Stomach (tissue), 9 donors: ENCODE results near the gene ZNF474. TPM values are rescaled to one million over a fixed set of nuclear protein-coding genes. Genes with fewer than 3 reads are reported as not detected.
A peak's percentile ranks its signal among the peaks of the same experiment; 100 is the strongest.

Source experiments
- DNase-seq, 2 donors: peaks; one replicate each; pipeline versions ENCODE4 v3.0.0 to v3.0.0-alpha.2; 2013 to 2019
- H3K27ac ChIP-seq, 5 donors: fragments of 200-600 bp in 4 of 5; sonication (generic) in 4 of 5; one replicate each; pipeline ENCODE4 v1.5.1; 2013 to 2019; ENCODE audit warnings: mild to moderate bottlenecking in 1 of 5, moderate library complexity in 1 of 5
- H3K27me3 ChIP-seq, 3 donors: fragments of 200-600 bp; sonication (generic); one replicate each; pipeline ENCODE4 v1.5.1; 2017 to 2019; ENCODE audit warnings: mixed run types in 1 of 3
- H3K36me3 ChIP-seq, 4 donors: fragments of 200-600 bp; sonication (generic); 1 replicate in 3 of 4; 2 replicates in 1 of 4; pipeline ENCODE4 v1.5.1; 2016 to 2019
- H3K4me1 ChIP-seq, 4 donors: fragments of 200-600 bp; sonication (generic); one replicate each; pipeline ENCODE4 v1.5.1; 2016 to 2019
- H3K4me3 ChIP-seq, 4 donors: fragments of 200-600 bp; sonication (generic) in 3 of 4; one replicate each; pipeline ENCODE4 v1.5.1; 2016 to 2019; ENCODE audit warnings: mild to moderate bottlenecking in 1 of 4
- H3K9me3 ChIP-seq, 4 donors: fragments of 200-600 bp; sonication (generic); one replicate each; pipeline ENCODE4 v1.5.1; 2016 to 2019
- EP300 ChIP-seq: sonication (generic); formaldehyde crosslinking; IDR thresholded peaks from one replicate; pipeline ENCODE4 v1.6.1; 2017; ENCODE audit warnings: antibody characterized with exemption
- POLR2A ChIP-seq, 4 donors: fragments of 450-650 bp; IDR thresholded peaks; one replicate each; pipeline ENCODE4 v1.6.1; 2016; ENCODE audit warnings: antibody characterized with exemption in 4 of 4, control low read depth in 2 of 4, mild to moderate bottlenecking in 1 of 4, moderate library complexity in 1 of 4
- POLR2AphosphoS5 ChIP-seq, 3 donors: sonication (generic); formaldehyde crosslinking; IDR thresholded peaks; one replicate each; pipeline ENCODE4 v1.6.1; 2016; ENCODE audit warnings: antibody characterized with exemption in 3 of 3
- WGBS, 5 donors: extraction: QIAGEN DNeasy Blood & Tissue Kit in 3 of 5; methylation state at CpG; one replicate each; pipeline versions ENCODE4 v1.1.5 to v1.1.7; 2013 to 2018; 5-methylcytosine and 5-hydroxymethylcytosine counted together
- intact Hi-C: fragments of 100-400 bp; cut with DNase I; formaldehyde crosslinking; loops from one replicate; pipeline ENCODE4 v1.15.1; 2023; ENCODE audit warnings: low total_unique reads
- polyA plus RNA-seq, 3 donors: library from polyadenylated mRNA; stranded (reverse); fragments of 200-250 nt; gene quantifications; one replicate each; pipeline ENCODE4 v1.2.3, GENCODE V29; 2013
- total RNA-seq, 5 donors: library from RNA; depleted of rRNA; stranded (reverse); fragments of >200 nt; gene quantifications; one replicate each; pipeline versions ENCODE4 v1.1.0 to v1.2.3, GENCODE V29; 2014 to 2016
- TF ChIP-seq, protein P1 (sequence below), 7 experiments: fragments of 450-650 bp in 4 of 7; fragments of 200-600 bp in 3 of 7; sonication (generic) in 3 of 7; IDR thresholded peaks; one replicate each; pipeline ENCODE4 v1.5.1; 2016 to 2019; ENCODE audit warnings: antibody characterized with exemption in 7 of 7, control low read depth in 2 of 7, mild to moderate bottlenecking in 1 of 7
- donor health status: healthy with polysubstance abuse.
- donor health status: Bipolar disorder and iron deficiency.
- donor health status: healthy.

ZNF474 gene
- total and polyA plus RNA-seq, 8 donors: 0.08 to 0.37 TPM; not detected in 6

DNA sequence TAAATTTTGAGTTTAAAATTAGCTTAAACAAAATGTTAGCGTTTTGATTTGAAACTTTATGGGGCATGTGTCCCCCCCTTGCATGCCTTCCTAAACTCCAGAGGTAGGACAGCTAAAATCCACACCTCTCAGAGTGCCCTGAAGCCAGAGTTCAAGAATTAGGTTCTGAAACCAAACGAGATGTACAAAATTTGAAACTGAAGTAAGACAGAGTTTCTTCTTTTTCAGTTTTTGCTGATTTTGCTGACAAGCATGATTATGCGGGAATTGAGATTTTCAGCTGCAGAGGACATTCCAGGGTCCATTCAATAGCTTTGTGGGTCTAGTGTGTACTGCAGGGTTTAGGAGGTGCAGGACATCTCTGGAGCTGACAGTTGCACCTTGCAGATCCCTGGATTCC is 34.2 kb upstream of the ZNF474 start:
- Histone ChIP-seq H3K9me3 (no peaks in the 10 kb centered on the region), H3K4me1 (no peaks in the 10 kb centered on the region), H3K27ac (no peak overlapping the region), H3K4me3 (no peak overlapping the region), H3K36me3 (no peaks in the 10 kb centered on the region), H3K27me3 (no peaks in the 10 kb centered on the region)
- 65 to 80% (median 70%) methylated on average over 3 of the region's 3 CpGs for WGBS, 5 donors
- intact Hi-C loops: no loop called here
- no peak for DNase-seq
- TF ChIP-seq EP300 (no peak), POLR2A (IDR thresholded peaks at IDR 0.05) (no peak)

DNA sequence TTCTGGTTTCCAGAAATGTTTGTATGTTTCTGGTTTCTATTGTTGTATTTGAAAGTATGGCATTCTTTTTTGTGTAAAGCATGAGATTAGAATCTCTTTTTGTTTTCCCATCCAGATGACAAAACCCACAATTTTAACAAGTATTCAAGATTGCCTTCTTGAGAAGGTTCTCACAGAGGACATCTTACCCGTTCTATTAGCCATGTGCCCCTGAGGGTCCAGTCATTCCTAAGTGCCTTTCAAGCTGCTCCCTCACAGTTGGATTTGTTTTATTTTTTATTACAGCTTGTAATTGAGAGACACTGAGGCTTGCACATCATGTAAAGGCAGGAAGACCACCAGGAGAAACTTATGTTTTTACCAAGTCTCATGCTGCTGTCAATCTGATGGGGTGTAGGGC is 32.0 kb upstream of the ZNF474 start:
- WGBS, 5 donors: 80 to 95% (median 84%) methylated on average over 1 of the region's 1 CpG
- no peaks in the 10 kb centered on the region for H3K36me3 ChIP-seq
- intact Hi-C loops: no loop called here
- no peaks in the 10 kb centered on the region for H3K27me3 ChIP-seq
- H3K9me3 ChIP-seq: no peaks in the 10 kb centered on the region
- TF ChIP-seq EP300 (no peak), POLR2A (IDR thresholded peaks at IDR 0.05) (no peak), POLR2AphosphoS5 (IDR thresholded peaks at IDR 0.05) (no peak)
- TF ChIP-seq, protein P1, sequence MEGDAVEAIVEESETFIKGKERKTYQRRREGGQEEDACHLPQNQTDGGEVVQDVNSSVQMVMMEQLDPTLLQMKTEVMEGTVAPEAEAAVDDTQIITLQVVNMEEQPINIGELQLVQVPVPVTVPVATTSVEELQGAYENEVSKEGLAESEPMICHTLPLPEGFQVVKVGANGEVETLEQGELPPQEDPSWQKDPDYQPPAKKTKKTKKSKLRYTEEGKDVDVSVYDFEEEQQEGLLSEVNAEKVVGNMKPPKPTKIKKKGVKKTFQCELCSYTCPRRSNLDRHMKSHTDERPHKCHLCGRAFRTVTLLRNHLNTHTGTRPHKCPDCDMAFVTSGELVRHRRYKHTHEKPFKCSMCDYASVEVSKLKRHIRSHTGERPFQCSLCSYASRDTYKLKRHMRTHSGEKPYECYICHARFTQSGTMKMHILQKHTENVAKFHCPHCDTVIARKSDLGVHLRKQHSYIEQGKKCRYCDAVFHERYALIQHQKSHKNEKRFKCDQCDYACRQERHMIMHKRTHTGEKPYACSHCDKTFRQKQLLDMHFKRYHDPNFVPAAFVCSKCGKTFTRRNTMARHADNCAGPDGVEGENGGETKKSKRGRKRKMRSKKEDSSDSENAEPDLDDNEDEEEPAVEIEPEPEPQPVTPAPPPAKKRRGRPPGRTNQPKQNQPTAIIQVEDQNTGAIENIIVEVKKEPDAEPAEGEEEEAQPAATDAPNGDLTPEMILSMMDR (IDR thresholded peaks at IDR 0.05): no peak
- DNase-seq: no peak
- H3K4me3 ChIP-seq: no peak overlapping the region
- H3K27ac ChIP-seq: no peak overlapping the region
- no peaks in the 10 kb centered on the region for H3K4me1 ChIP-seq

DNA sequence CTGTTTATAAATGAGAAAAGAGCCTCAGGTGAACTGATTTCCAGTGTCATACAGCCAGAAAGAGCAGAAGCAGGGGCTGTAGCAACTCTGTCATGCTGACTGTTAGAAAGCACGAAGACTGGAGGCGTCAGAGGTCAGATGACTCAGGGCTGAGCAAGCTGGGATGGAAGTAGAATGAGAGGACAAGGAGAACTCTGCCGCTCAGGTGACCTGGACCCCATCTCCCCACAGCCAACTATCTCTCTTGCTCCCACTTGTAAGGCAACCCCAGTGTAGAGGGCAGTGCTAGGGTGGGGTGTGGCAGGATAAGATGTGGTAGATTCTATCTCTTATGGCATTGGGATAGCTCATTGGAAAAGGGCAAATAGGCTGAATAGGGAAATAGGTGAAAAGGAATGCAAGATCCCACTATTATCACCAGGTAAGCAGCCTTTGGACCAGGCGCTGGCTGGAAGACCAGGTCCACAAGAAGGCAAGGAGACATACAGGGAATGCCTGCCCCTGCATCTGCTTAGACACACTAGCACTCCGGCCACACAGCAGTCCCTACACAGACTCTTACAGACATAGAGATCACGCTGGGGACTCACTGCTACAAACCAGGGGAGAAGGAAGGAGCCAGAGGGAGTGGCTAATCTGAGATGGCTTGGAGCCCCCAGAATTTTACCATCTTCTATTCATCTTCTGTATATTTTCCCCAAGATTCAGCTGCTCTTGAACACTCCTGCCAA is 30.1 kb upstream of the ZNF474 start:
- intact Hi-C loops: no loop called here
- Histone ChIP-seq H3K9me3 (no peaks in the 10 kb centered on the region), H3K4me1 (no peaks in the 10 kb centered on the region), H3K27ac (no peak overlapping the region), H3K27me3 (no peaks in the 10 kb centered on the region), H3K36me3 (no peaks in the 10 kb centered on the region), H3K4me3 (no peak overlapping the region)
- DNase-seq: no peak
- TF ChIP-seq POLR2AphosphoS5 (IDR thresholded peaks at IDR 0.05) (no peak), POLR2A (IDR thresholded peaks at IDR 0.05) (no peak), EP300 (no peak)
- TF ChIP-seq, protein P1 (IDR thresholded peaks at IDR 0.05): no peak
- 71 to 90% (median 75%) methylated on average over 6 of the region's 6 CpGs for WGBS, 5 donors

DNA sequence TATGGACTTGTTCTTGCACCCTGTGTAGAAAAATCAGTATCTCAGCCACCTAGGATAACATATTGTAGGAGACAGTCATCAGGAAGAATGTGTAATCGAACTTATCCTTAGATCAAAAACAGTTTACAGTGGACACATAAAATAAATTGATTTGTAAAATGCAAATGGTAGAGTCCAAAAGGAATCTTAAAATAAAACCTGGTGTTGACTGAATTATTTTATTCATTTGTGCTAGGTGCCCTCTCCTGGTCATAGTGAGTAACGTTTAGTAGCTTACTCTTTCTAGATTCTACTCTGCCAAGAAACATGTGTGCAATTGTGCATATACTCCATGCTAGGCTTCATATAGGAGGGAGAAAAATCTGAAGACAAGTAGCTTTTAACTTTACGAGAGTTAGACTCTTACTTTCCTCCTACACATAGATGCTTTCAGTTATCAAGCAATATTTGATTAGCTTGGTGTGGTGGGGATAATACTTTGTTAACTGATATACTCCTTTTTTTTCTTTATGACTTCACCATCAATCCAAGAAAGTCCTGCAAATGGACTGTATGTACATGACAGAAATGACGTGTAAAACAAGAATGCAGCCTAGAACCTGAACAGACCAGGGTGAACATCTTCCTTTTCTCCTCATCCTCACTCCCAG is 27.6 kb upstream of the ZNF474 start:
- TF ChIP-seq EP300 (no peak), POLR2AphosphoS5 (IDR thresholded peaks at IDR 0.05) (no peak), POLR2A (IDR thresholded peaks at IDR 0.05) (no peak)
- TF ChIP-seq, protein P1 (IDR thresholded peaks at IDR 0.05): peak in 5 of 7 experiments; percentile 25 to 57 (median 41)
- Histone ChIP-seq H3K4me1 (no peaks in the 10 kb centered on the region), H3K36me3 (no peaks in the 10 kb centered on the region), H3K9me3 (no peaks in the 10 kb centered on the region), H3K27ac (no peak overlapping the region), H3K4me3 (no peak overlapping the region), H3K27me3 (no peaks in the 10 kb centered on the region)
- DNase-seq: peak in 1 of 2 donors; percentile 73
- WGBS, 5 donors: 21 to 38% (median 28%) methylated on average over 4 of the region's 4 CpGs
- intact Hi-C loops: no loop called here

DNA sequence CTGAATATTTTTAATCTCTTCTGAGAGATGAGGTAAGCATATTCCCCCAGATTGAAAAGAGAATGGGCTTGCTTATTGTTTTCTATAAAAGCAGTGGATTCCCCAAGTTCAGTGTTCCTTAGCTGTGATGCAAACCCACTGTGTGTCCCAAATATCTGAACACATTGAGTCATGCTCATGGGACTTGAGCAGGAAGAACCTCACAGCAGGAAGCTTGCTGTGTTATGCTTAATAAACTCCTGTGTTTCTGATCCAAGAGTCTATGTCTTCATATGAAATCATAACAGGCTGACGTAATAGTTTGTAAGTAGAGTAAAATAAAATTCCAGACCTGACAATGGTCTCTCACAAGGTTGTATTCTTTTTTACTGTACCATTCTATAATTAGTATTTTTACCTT is 26.5 kb upstream of the ZNF474 start:
- TF ChIP-seq POLR2A (IDR thresholded peaks at IDR 0.05) (no peak), EP300 (no peak)
- TF ChIP-seq, protein P1 (IDR thresholded peaks at IDR 0.05): no peak
- H3K4me1 ChIP-seq: no peaks in the 10 kb centered on the region
- no peak overlapping the region for H3K27ac ChIP-seq
- WGBS, 5 donors: 77 to 92% (median 84%) methylated on average over 1 of the region's 1 CpG
- no peaks in the 10 kb centered on the region for H3K27me3 ChIP-seq
- H3K4me3 ChIP-seq: no peak overlapping the region
- no peaks in the 10 kb centered on the region for H3K9me3 ChIP-seq
- no peak for DNase-seq
- H3K36me3 ChIP-seq: no peaks in the 10 kb centered on the region
- intact Hi-C loops: no loop called here
